ENCODE measurements around the gene ROPN1.
"Not testable (repeated sequence)": the region's sequence is repeated elsewhere in the genome, so short reads cannot be mapped to it uniquely, and the experiment has no call there.

Gene ROPN1

GRCh38 chr3:123979525-123980501 is 12.1 kb downstream of the ROPN1 start:
- not testable (repeated sequence) for H3K9ac ChIP-seq (ENCODE audit: low read length); H3F3A ChIP-seq (ENCODE audit: insufficient read depth, low read length); H3K79me2 ChIP-seq (ENCODE audit: insufficient read depth, low read length); H3K27me3 ChIP-seq (ENCODE audit: insufficient read depth, low read length); H3K27ac ChIP-seq (ENCODE audit: low read depth, low read length, poor library complexity, severe bottlenecking); H2AFZ ChIP-seq (ENCODE audit: low read length); H3K4me3 ChIP-seq (ENCODE audit: low read depth, low read length, poor library complexity, severe bottlenecking); H3K9me2 ChIP-seq (ENCODE audit: low read depth, low read length); H3K4me1 ChIP-seq (ENCODE audit: insufficient read depth, low read length, severe bottlenecking); H4K20me1 ChIP-seq (ENCODE audit: insufficient read depth, low read length); H3K36me3 ChIP-seq (ENCODE audit: insufficient read depth, low read length); H3K4me2 ChIP-seq (ENCODE audit: low read length); H3K9me3 ChIP-seq (ENCODE audit: low read length)
- TF ChIP-seq CTCF (IDR thresholded peaks at IDR 0.05; ENCODE audit: low read length), result peak; percentile 58

- not testable (repeated sequence) for H3K4me2 ChIP-seq (ENCODE audit: low read length); H3K9me2 ChIP-seq (ENCODE audit: low read depth, low read length); H2AFZ ChIP-seq (ENCODE audit: low read length); H3K9ac ChIP-seq (ENCODE audit: low read length); H3K27ac ChIP-seq (ENCODE audit: low read depth, low read length, poor library complexity, severe bottlenecking); H3K79me2 ChIP-seq (ENCODE audit: insufficient read depth, low read length); H3K27me3 ChIP-seq (ENCODE audit: insufficient read depth, low read length); H3K4me1 ChIP-seq (ENCODE audit: insufficient read depth, low read length, severe bottlenecking); H3K9me3 ChIP-seq (ENCODE audit: low read length); H3K36me3 ChIP-seq (ENCODE audit: insufficient read depth, low read length); H3F3A ChIP-seq (ENCODE audit: insufficient read depth, low read length); H4K20me1 ChIP-seq (ENCODE audit: insufficient read depth, low read length); H3K4me3 ChIP-seq (ENCODE audit: low read depth, low read length, poor library complexity, severe bottlenecking)
Observed at GRCh38 chr3:123976904-123977303, 15.0 kb downstream of the ROPN1 start.

- not testable (repeated sequence) for H3K9ac ChIP-seq (ENCODE audit: low read length); H3K4me3 ChIP-seq (ENCODE audit: low read depth, low read length, poor library complexity, severe bottlenecking); H3K27ac ChIP-seq (ENCODE audit: low read depth, low read length, poor library complexity, severe bottlenecking); H3F3A ChIP-seq (ENCODE audit: insufficient read depth, low read length); H4K20me1 ChIP-seq (ENCODE audit: insufficient read depth, low read length); H3K9me2 ChIP-seq (ENCODE audit: low read depth, low read length); H3K4me1 ChIP-seq (ENCODE audit: insufficient read depth, low read length, severe bottlenecking); H3K4me2 ChIP-seq (ENCODE audit: low read length); H3K27me3 ChIP-seq (ENCODE audit: insufficient read depth, low read length); H3K9me3 ChIP-seq (ENCODE audit: low read length); H3K36me3 ChIP-seq (ENCODE audit: insufficient read depth, low read length); H2AFZ ChIP-seq (ENCODE audit: low read length); H3K79me2 ChIP-seq (ENCODE audit: insufficient read depth, low read length)
Observed at GRCh38 chr3:123976181-123976898, 15.6 kb downstream of the ROPN1 start.

- not testable (repeated sequence) for H3K4me3 ChIP-seq (ENCODE audit: low read depth, low read length, poor library complexity, severe bottlenecking); H3K79me2 ChIP-seq (ENCODE audit: insufficient read depth, low read length); H4K20me1 ChIP-seq (ENCODE audit: insufficient read depth, low read length); H3K27me3 ChIP-seq (ENCODE audit: insufficient read depth, low read length); H3K9me2 ChIP-seq (ENCODE audit: low read depth, low read length); H3K4me1 ChIP-seq (ENCODE audit: insufficient read depth, low read length, severe bottlenecking); H3K27ac ChIP-seq (ENCODE audit: low read depth, low read length, poor library complexity, severe bottlenecking); H3K4me2 ChIP-seq (ENCODE audit: low read length); H3K9ac ChIP-seq (ENCODE audit: low read length); H2AFZ ChIP-seq (ENCODE audit: low read length); H3F3A ChIP-seq (ENCODE audit: insufficient read depth, low read length); H3K9me3 ChIP-seq (ENCODE audit: low read length); H3K36me3 ChIP-seq (ENCODE audit: insufficient read depth, low read length)
Observed at GRCh38 chr3:123975030-123975429, 16.9 kb downstream of the ROPN1 start.
